ENCODE results near the gene C1orf198. TPM values are rescaled to one million over a fixed set of nuclear protein-coding genes. Genes with fewer than 3 reads are reported as not detected.

The C1orf198 gene
- total and polyA plus RNA-seq, 2 of the 8 experiments (the other 6 are each of a cell fraction or from before 2014, with no cell fraction given) = 30.6 to 45.0 TPM

- TF ChIP-seq CHD7 (IDR thresholded peaks at IDR 0.05; ENCODE audit: insufficient replicate concordance, low read length) = no peak
- no peak for TF ChIP-seq TAF1 (IDR thresholded peaks at IDR 0.05; ENCODE audit: low read depth, low read length)
- no peak for TF ChIP-seq CTBP2 (IDR thresholded peaks at IDR 0.05; ENCODE audit: borderline replicate concordance, insufficient read depth, insufficient read length, low read length)
- TF ChIP-seq CEBPB (IDR thresholded peaks at IDR 0.05; ENCODE audit: low read depth, low read length) = no peak
- no peak for TF ChIP-seq SUZ12 (IDR thresholded peaks at IDR 0.05; ENCODE audit: low read length)
- TF ChIP-seq SP4 (IDR thresholded peaks at IDR 0.05; ENCODE audit: low read length) = no peak
- TF ChIP-seq EGR1 (IDR thresholded peaks at IDR 0.05; ENCODE audit: borderline replicate concordance, low read depth, low read length) = no peak
- TF ChIP-seq CBX5 (IDR thresholded peaks at IDR 0.05; ENCODE audit: low read depth, low read length) = no peak
- no peak for TF ChIP-seq PHF8 (conservative IDR thresholded peaks at IDR 0.05; ENCODE audit: low read depth, low read length)
- TF ChIP-seq GTF2F1 (IDR thresholded peaks at IDR 0.05; ENCODE audit: borderline replicate concordance, low read depth, low read length) = no peak
These were observed 6.2 kb downstream of the C1orf198 start (continued) for GRCh38 chr1:230861970-230862595.
